OCI-LY7 (cell line): ENCODE results near the gene G2E3. TPM values are rescaled to one million over a fixed set of nuclear protein-coding genes. Genes with fewer than 3 reads are reported as not detected.

Experiments used
- BruUV-seq: library from RNA; stranded (reverse); fragments of 400-500 nt; replicated peaks from 2 replicates; lab custom pipeline; 2021; lab: Mats Ljungman, UMichigan
- CTCF ChIA-PET: fragments of 300-600 bp; sonication (Branson Sonifier 250); formaldehyde crosslinking; loops from one replicate; lab custom pipeline; 2022; ENCODE audit warnings: antibody characterized with exemption; ENCODE audit not compliant: unreplicated experiment; lab: Charles Lee
- POLR2A ChIA-PET: fragments of 300-600 bp; sonication (Branson Sonifier 250); formaldehyde crosslinking; loops from one replicate; lab custom pipeline; 2022; ENCODE audit warnings: antibody characterized with exemption; lab: Charles Lee
- DNase-seq: peaks from one replicate; pipeline ENCODE4 v3.0.0-alpha.2; 2015; ENCODE audit warnings: low spot score
- H2AFZ ChIP-seq: fragments of 200-600 bp; sonication (generic), shearing (Covaris generic); 2 replicates; pipeline ENCODE4 v1.6.1; 2014; ENCODE audit warnings: mild to moderate bottlenecking, antibody characterized with exemption, low read length, moderate library complexity
- H3K27ac ChIP-seq: fragments of 200-600 bp; sonication (generic); 2 replicates; pipeline ENCODE4 v1.5.1; 2014; ENCODE audit warnings: mixed run types, low read depth, mild to moderate bottlenecking, moderate library complexity, low read length, inconsistent platforms; ENCODE audit not compliant: poor library complexity, severe bottlenecking
- H3K36me3 ChIP-seq: fragments of 200-600 bp; sonication (generic); 2 replicates; pipeline ENCODE4 v1.6.1; 2014; ENCODE audit warnings: mild to moderate bottlenecking, antibody characterized with exemption, low read length, moderate library complexity, mixed read lengths; ENCODE audit not compliant: insufficient read depth
- H3K4me1 ChIP-seq: fragments of 200-600 bp; sonication (generic); 2 replicates; pipeline ENCODE4 v1.5.1; 2014; ENCODE audit warnings: mild to moderate bottlenecking, low read length; ENCODE audit not compliant: insufficient read depth, poor library complexity, severe bottlenecking
- H3K4me2 ChIP-seq: fragments of 200-600 bp; sonication (generic); 2 replicates; pipeline ENCODE4 v1.6.1; 2014; ENCODE audit warnings: mild to moderate bottlenecking, low read length
- H3K4me3 ChIP-seq: fragments of 200-600 bp; sonication (generic); 2 replicates; pipeline ENCODE4 v1.5.1; 2014; ENCODE audit warnings: mild to moderate bottlenecking, low read depth, low read length; ENCODE audit not compliant: poor library complexity, severe bottlenecking
- H3K79me2 ChIP-seq: fragments of 200-600 bp; sonication (generic); 2 replicates; pipeline ENCODE4 v1.6.1; 2016; ENCODE audit warnings: low read depth, mild to moderate bottlenecking, low read length, moderate library complexity, mixed read lengths; ENCODE audit not compliant: insufficient read depth
- H3K9me2 ChIP-seq: fragments of 200-600 bp; sonication (generic); 2 replicates; pipeline ENCODE4 v1.6.1; 2016; ENCODE audit warnings: mild to moderate bottlenecking, low read length, mixed read lengths; ENCODE audit not compliant: insufficient read depth
- H3K9me3 ChIP-seq: fragments of 200-600 bp; sonication (generic); 2 replicates; pipeline ENCODE4 v1.6.1; 2014; ENCODE audit warnings: mild to moderate bottlenecking, mixed run types, low read length, mixed read lengths
- H4K20me1 ChIP-seq: fragments of 200-600 bp; sonication (generic); 2 replicates; pipeline ENCODE4 v1.6.1; 2014; ENCODE audit warnings: mild to moderate bottlenecking, antibody characterized with exemption, low read length, moderate library complexity, mixed read lengths; ENCODE audit not compliant: insufficient read depth
- EZH2phosphoT487 ChIP-seq: fragments of 200-600 bp; sonication (generic); IDR thresholded peaks from 2 replicates; pipeline ENCODE4 v1.6.1; 2018; ENCODE audit warnings: low read depth, borderline replicate concordance, mild to moderate bottlenecking, mixed run types, antibody characterized with exemption, low read length, moderate library complexity, mixed read lengths
- intact Hi-C: fragments of 100-400 bp; cut with micrococcal nuclease; formaldehyde crosslinking; loops from one replicate; pipeline ENCODE4 v1.10.0; 2022; ENCODE audit not compliant: unreplicated experiment
- total RNA-seq, 2 experiments: library from RNA; depleted of rRNA in 1 of 2; stranded (reverse); fragments of >200 nt in 1 of 2; shearing (Covaris generic) in 1 of 2; gene quantifications; 2 replicates each; pipeline ENCODE4 v1.2.3, GENCODE V29; 2014 to 2022
- TF ChIP-seq, protein P1 (sequence below): fragments of 200-600 bp; sonication (generic); conservative IDR thresholded peaks from 2 replicates; pipeline ENCODE4 v1.5.1; 2014; ENCODE audit warnings: mild to moderate bottlenecking, antibody characterized with exemption, low read length, moderate library complexity, mixed read lengths

G2E3 gene
- total RNA-seq, 2 experiments from 2014 or later = 22.3 to 43.9 TPM

DNA sequence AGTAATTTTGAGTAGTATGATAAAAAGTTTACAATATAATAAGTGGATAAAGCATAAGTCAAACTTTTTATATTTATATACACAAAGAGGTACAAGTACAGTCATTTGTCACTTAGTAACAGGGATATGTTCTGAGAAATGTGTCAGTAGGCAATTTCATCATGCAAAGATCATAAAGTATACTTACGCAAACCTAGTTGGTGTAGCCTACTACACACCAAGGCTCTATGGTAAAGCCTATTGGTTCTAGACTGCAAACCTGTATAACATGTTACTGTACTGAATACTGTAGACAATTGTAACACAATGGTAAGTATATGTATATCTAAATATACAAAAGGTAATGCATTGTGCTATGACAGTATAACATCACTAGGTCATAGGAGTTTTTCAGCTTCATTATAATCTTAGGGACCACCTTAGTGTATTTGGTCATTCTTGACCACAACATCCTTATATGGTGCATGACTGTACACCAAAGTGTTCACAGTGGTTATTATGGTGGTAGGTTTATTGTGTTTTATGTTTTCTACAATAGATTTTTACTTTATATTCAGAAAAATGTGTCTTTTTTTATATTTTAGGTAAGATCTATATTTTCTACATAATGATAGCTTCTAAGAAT is 48.3 kb downstream of the G2E3 start:
- TF ChIP-seq, protein P1, sequence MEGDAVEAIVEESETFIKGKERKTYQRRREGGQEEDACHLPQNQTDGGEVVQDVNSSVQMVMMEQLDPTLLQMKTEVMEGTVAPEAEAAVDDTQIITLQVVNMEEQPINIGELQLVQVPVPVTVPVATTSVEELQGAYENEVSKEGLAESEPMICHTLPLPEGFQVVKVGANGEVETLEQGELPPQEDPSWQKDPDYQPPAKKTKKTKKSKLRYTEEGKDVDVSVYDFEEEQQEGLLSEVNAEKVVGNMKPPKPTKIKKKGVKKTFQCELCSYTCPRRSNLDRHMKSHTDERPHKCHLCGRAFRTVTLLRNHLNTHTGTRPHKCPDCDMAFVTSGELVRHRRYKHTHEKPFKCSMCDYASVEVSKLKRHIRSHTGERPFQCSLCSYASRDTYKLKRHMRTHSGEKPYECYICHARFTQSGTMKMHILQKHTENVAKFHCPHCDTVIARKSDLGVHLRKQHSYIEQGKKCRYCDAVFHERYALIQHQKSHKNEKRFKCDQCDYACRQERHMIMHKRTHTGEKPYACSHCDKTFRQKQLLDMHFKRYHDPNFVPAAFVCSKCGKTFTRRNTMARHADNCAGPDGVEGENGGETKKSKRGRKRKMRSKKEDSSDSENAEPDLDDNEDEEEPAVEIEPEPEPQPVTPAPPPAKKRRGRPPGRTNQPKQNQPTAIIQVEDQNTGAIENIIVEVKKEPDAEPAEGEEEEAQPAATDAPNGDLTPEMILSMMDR = no peak
- TF ChIP-seq EZH2phosphoT487 = no peak
- no peak overlapping the region for H3K4me3 ChIP-seq
- H3K9me2 ChIP-seq = no peaks in the 10 kb centered on the region
- H3K4me1 ChIP-seq = no peaks in the 10 kb centered on the region
- no peak overlapping the region for H2AFZ ChIP-seq
- BruUV-seq = no TSS peak
- POLR2A ChIA-PET = interaction anchor here (0.6 to 1.2 kb wide), 2 partner anchors 10 to 263 kb away, joined by 3 to 7 read pairs; no protein-coding TSS in a partner anchor
- DNase-seq = no peak
- H3K27ac ChIP-seq = no peak overlapping the region
- CTCF ChIA-PET = no interaction called here
- intact Hi-C loops = no loop called here
- H3K79me2 ChIP-seq = peaks cover 3% of the 10 kb centered on the region; the same call in 1 of the 2 replicates
- H3K9me3 ChIP-seq = no peaks in the 10 kb centered on the region
- H4K20me1 ChIP-seq = no peaks in the 10 kb centered on the region
- peaks cover 96% of the 10 kb centered on the region for H3K36me3 ChIP-seq
- no peak overlapping the region for H3K4me2 ChIP-seq

DNA sequence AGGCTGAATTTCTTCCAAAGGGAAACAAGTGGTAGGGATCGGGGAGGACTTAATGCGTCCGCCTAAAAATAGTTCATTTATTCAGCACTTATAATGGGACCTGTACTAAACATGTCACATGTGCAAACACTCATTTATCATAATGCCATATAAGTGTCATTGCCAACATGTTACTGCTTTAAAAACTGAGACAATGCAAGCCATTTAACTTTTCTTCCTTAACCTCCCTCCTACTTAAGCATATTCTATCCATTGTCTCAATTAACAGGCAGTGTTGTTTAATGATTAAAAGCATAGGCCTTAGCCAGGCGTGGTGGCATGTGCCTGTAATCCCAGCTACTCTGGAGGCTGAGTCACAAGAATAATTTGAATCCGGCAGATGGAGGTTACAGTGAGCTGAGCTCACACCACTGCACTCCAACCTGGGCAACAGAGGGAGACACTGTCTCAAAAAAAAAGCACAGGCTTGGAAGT is 49.6 kb downstream of the G2E3 start:
- Histone ChIP-seq H3K4me3 (no peak overlapping the region), H3K4me2 (no peak overlapping the region), H3K9me2 (no peaks in the 10 kb centered on the region), H3K79me2 (peaks cover 3% of the 10 kb centered on the region; the same call in 1 of the 2 replicates), H3K4me1 (no peaks in the 10 kb centered on the region), H3K27ac (no peak overlapping the region), H4K20me1 (no peaks in the 10 kb centered on the region), H3K36me3 (peaks cover 95% of the 10 kb centered on the region), H2AFZ (no peak overlapping the region), H3K9me3 (no peaks in the 10 kb centered on the region)
- no TSS peak for BruUV-seq
- ChIA-PET POLR2A (interaction anchor here (1.6 kb wide), 1 partner anchor 14 kb away, joined by 7 read pairs; no protein-coding TSS in a partner anchor), CTCF (no interaction called here)
- DNase-seq = no peak
- intact Hi-C loops = no loop called here
- TF ChIP-seq EZH2phosphoT487 = no peak
- TF ChIP-seq, protein P1 = no peak

DNA sequence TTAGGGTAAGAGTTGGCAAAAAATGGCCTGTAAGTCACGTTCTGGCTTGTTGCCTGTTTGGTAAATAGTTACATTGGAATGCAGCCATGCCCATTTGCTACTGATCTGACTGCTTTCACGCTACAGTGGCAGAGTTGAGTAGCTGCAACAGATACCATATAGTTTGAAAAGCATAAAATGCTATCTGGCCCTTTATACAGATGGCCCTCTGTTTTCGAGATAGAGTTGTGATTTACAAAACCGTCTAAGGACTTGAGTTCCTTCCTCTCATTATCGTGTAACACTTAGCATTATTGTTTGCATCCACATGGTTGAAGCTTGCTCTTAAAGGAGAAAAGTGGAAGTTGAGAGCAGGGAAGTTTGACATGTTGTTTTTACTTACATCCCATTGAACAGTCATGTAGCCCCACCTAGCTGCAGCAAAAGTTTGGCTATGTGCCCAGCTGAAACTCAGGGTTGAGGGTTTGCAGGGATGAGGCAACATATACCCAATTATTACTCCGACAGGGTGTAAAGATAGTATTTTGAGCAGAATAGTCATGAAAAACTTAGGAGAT is 51.9 kb downstream of the G2E3 start:
- CTCF ChIA-PET = no interaction called here
- no peak overlapping the region for H2AFZ ChIP-seq
- no TSS peak for BruUV-seq
- intact Hi-C loops = no loop called here
- no peaks in the 10 kb centered on the region for H3K9me2 ChIP-seq
- no peak overlapping the region for H3K27ac ChIP-seq
- peaks cover 94% of the 10 kb centered on the region for H3K36me3 ChIP-seq
- peak; percentile 18 for DNase-seq
- no peaks in the 10 kb centered on the region for H3K4me1 ChIP-seq
- no peak for TF ChIP-seq EZH2phosphoT487
- TF ChIP-seq, protein P1 = peak; percentile 46
- no peaks in the 10 kb centered on the region for H4K20me1 ChIP-seq
- POLR2A ChIA-PET = interaction anchor here (1.1 kb wide), 1 partner anchor 12 kb away, joined by 4 read pairs; the partner anchor contains the start of gene SCFD1
- no peak overlapping the region for H3K4me3 ChIP-seq
- no peak overlapping the region for H3K4me2 ChIP-seq
- 0 out of 2 replicates have a peak, but pooled peaks cover 3% of the 10 kb centered on the region for H3K79me2 ChIP-seq
- H3K9me3 ChIP-seq = no peaks in the 10 kb centered on the region
